ENCODE results near the gene TP73. TPM values are rescaled to one million over a fixed set of nuclear protein-coding genes. Genes with fewer than 3 reads are reported as not detected.

Gene TP73
- total and polyA plus RNA-seq, 4 experiments from 2014 or later: 0.15 to 0.17 TPM; not detected in 2

DNA sequence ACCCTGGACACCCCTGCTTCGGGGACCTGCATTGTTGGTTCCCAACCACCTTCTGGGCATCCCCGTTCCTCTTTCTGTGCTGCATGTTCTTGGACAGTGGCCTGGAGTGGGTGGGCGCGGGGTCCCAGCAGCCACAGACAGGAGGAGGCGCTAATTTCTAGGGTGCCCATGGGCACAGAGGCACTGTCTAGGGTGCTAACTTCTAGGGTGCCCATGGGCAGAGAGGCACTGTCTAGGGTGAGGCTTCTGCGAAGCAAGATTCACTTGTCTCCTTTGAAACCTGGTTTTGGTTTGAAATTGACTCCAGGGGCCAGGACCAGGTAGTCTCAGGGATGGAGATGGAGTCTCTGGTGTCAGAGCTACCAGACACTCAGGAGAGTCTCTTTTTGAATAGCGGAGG lies 40.2 kb upstream of the TP73 start:
- H3K4me3 ChIP-seq (ENCODE audit: low read length in 2 of 2): no peak overlapping the region
- no peaks in the 10 kb centered on the region for H3K36me3 Mint-ChIP-seq
- peaks cover 2 to 18% (median 5%) of the 10 kb centered on the region in 4 donors for H3K4me1 Mint-ChIP-seq
- intact Hi-C loops (cut with micrococcal nuclease): no loop called here
- ChIA-PET POLR2A (ENCODE audit: partially characterized antibody) (interaction anchor here (2.2 kb wide), 1 partner anchor 12 kb away, joined by 7 read pairs; no protein-coding TSS in a partner anchor), CTCF (ENCODE audit: partially characterized antibody) (no interaction called here)
- H3K4me3 Mint-ChIP-seq: peak overlapping the region; percentile 39 to 87 (median 77)
- H3K9me3 ChIP-seq (ENCODE audit: control insufficient read depth in 1 of 2, low read length in 2 of 2): no peaks in the 10 kb centered on the region
- peaks cover 5% of the 10 kb centered on the region for H3K27me3 ChIP-seq (ENCODE audit: insufficient read depth, low read length)
- DNase-seq: no peak
- no peak overlapping the region for H3K27ac ChIP-seq (ENCODE audit: low read depth, low read length)
- H3K36me3 ChIP-seq (ENCODE audit: insufficient read depth, low read length): no peaks in the 10 kb centered on the region
- peaks cover 0 to 1% (median 0%) of the 10 kb centered on the region in 8 donors for H3K9me3 Mint-ChIP-seq
- peaks cover 15% of the 10 kb centered on the region for H3K4me1 ChIP-seq (ENCODE audit: insufficient read depth, low read length)
- H3K27me3 Mint-ChIP-seq: peaks cover 8 to 13% of the 10 kb centered on the region in 2 donors
- H3K27ac Mint-ChIP-seq: no peak overlapping the region

GRCh38 chr1:3614755-3615742 lies 37.3 kb upstream of the TP73 start:
- Mint-ChIP-seq H3K9me3 (peaks cover 0 to 1% (median 0%) of the 10 kb centered on the region in 8 donors), H3K4me1 (peaks cover 5 to 20% (median 12%) of the 10 kb centered on the region in 4 donors), H3K36me3 (no peaks in the 10 kb centered on the region), H3K27me3 (peaks cover 3 to 10% of the 10 kb centered on the region in 2 donors), H3K4me3 (no peak overlapping the region), H3K27ac (no peak overlapping the region)
- H3K4me3 ChIP-seq (ENCODE audit: low read length in 2 of 2): no peak overlapping the region
- CTCF ChIA-PET (ENCODE audit: partially characterized antibody): interaction anchor here (0.7 to 2.2 kb wide), 11 partner anchors 13 to 127 kb away, joined by 3 to 9 read pairs (median 3); no protein-coding TSS in a partner anchor
- POLR2A ChIA-PET (ENCODE audit: partially characterized antibody): no interaction called here
- DNase-seq: no peak
- peaks cover 17% of the 10 kb centered on the region for H3K4me1 ChIP-seq (ENCODE audit: insufficient read depth, low read length)
- no peaks in the 10 kb centered on the region for H3K36me3 ChIP-seq (ENCODE audit: insufficient read depth, low read length)
- H3K9me3 ChIP-seq (ENCODE audit: control insufficient read depth in 1 of 2, low read length in 2 of 2): no peaks in the 10 kb centered on the region
- no peak overlapping the region for H3K27ac ChIP-seq (ENCODE audit: low read depth, low read length)
- intact Hi-C loops (cut with micrococcal nuclease): loop anchor here (1.0 kb wide), 1 partner anchor 124 kb away; no protein-coding TSS in a partner anchor
- no peaks in the 10 kb centered on the region for H3K27me3 ChIP-seq (ENCODE audit: insufficient read depth, low read length)

DNA sequence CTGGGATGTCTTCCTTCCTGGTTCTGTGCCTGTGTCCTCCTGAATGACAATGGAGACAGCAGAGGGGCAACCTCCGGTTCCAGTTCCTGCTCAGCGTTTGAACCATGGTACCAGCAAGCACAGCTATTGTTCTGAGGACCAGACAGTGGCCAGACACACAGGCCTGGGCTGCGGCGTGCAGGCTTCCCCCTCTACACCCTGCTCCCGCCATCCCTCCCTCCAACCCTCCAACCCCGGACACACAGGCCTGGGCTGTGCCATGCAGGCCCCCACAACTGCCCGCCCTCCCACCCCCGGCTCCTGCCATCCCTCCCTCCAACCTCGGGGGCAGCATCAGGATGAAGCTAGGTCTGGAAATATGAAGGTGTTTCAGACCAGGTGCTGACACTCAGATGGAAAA lies 35.5 kb upstream of the TP73 start:
- no peak overlapping the region for H3K4me3 ChIP-seq (ENCODE audit: low read length in 2 of 2)
- H3K36me3 Mint-ChIP-seq: no peaks in the 10 kb centered on the region
- no peaks in the 10 kb centered on the region for H3K9me3 Mint-ChIP-seq
- no peaks in the 10 kb centered on the region for H3K9me3 ChIP-seq (ENCODE audit: control insufficient read depth in 1 of 2, low read length in 2 of 2)
- H3K27me3 ChIP-seq (ENCODE audit: insufficient read depth, low read length): no peaks in the 10 kb centered on the region
- no peak overlapping the region for H3K27ac Mint-ChIP-seq
- intact Hi-C loops (cut with micrococcal nuclease): no loop called here
- H3K36me3 ChIP-seq (ENCODE audit: insufficient read depth, low read length): no peaks in the 10 kb centered on the region
- peaks cover 10% of the 10 kb centered on the region for H3K4me1 ChIP-seq (ENCODE audit: insufficient read depth, low read length)
- no peak overlapping the region for H3K4me3 Mint-ChIP-seq
- peaks cover 5 to 22% (median 14%) of the 10 kb centered on the region in 4 donors for H3K4me1 Mint-ChIP-seq
- ChIA-PET POLR2A (ENCODE audit: partially characterized antibody) (no interaction called here), CTCF (ENCODE audit: partially characterized antibody) (interaction anchor here (1.1 to 2.0 kb wide), 3 partner anchors 13 to 126 kb away, joined by 3 to 7 read pairs (median 5); no protein-coding TSS in a partner anchor)
- DNase-seq: no peak
- H3K27me3 Mint-ChIP-seq: peaks cover 0 to 6% of the 10 kb centered on the region in 2 donors
- H3K27ac ChIP-seq (ENCODE audit: low read depth, low read length): no peak overlapping the region

DNA sequence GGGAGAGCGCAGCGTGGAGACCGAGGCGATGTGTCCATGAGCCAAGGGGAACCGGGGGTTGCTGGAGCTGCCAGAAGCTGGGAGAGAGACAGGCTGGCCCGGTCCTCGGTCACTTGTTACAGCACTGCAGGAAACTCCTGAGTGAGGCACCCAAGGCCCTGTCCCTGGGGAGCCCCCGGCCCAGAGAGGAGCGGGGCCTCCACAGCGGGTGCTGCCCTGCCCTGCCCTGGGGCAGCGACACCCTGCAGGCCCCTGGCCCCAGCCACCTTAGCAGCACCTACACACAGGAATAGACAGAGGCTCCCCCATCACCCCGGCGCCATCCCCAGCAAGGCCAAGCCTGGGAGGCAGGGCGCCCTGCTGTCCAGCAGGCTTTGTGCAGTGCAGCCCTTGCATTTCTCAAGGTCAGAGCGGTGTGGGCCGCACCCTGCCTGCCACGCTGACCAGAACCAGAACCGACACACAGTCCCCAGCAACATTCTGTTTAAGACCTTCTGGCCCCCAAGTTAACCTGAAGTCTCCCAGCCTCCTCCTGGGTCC lies 34.4 kb upstream of the TP73 start:
- intact Hi-C loops (cut with micrococcal nuclease): loop anchor here (2.0 kb wide), 1 partner anchor 29 kb away; no protein-coding TSS in a partner anchor
- H3K27me3 Mint-ChIP-seq: peaks cover 0 to 6% of the 10 kb centered on the region in 2 donors
- H3K27ac ChIP-seq (ENCODE audit: low read depth, low read length): no peak overlapping the region
- no peaks in the 10 kb centered on the region for H3K9me3 ChIP-seq (ENCODE audit: control insufficient read depth in 1 of 2, low read length in 2 of 2)
- H3K4me3 Mint-ChIP-seq: no peak overlapping the region
- H3K36me3 ChIP-seq (ENCODE audit: insufficient read depth, low read length): no peaks in the 10 kb centered on the region
- H3K27me3 ChIP-seq (ENCODE audit: insufficient read depth, low read length): no peaks in the 10 kb centered on the region
- H3K4me1 ChIP-seq (ENCODE audit: insufficient read depth, low read length): peaks cover 15% of the 10 kb centered on the region
- H3K4me3 ChIP-seq (ENCODE audit: low read length in 2 of 2): no peak overlapping the region
- no peaks in the 10 kb centered on the region for H3K9me3 Mint-ChIP-seq
- no peak overlapping the region for H3K27ac Mint-ChIP-seq
- CTCF ChIA-PET (ENCODE audit: partially characterized antibody): interaction anchor here (1.1 to 2.5 kb wide), 5 partner anchors 21 to 129 kb away, joined by 3 to 16 read pairs (median 5); no protein-coding TSS in a partner anchor
- POLR2A ChIA-PET (ENCODE audit: partially characterized antibody): interaction anchor here (1.4 kb wide), 1 partner anchor 127 kb away, joined by 4 read pairs; no protein-coding TSS in a partner anchor
- no peak for DNase-seq
- H3K4me1 Mint-ChIP-seq: peaks cover 10 to 28% (median 22%) of the 10 kb centered on the region in 4 donors
- no peaks in the 10 kb centered on the region for H3K36me3 Mint-ChIP-seq

DNA sequence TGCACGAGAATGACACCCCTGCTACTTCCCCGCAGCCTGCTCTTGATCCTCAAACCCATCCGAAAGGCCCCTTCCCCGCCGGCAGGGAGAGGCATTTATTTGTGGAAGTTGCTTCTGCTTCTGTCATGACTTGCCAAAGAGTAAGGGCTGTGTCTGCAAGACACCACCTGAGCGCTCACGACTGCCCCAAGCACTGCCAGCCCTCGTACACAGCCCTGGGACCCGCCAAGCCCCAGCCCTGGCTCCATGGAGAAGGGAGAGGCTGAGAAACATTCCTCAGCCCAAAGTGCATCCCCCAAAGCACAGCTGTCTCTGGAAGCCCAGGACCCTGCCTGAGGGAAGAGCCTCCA lies 33.8 kb upstream of the TP73 start:
- no peak overlapping the region for H3K4me3 ChIP-seq (ENCODE audit: low read length in 2 of 2)
- H3K27ac Mint-ChIP-seq: peak overlapping the region in 1 of 7 donors; percentile 53
- DNase-seq: no peak
- no peaks in the 10 kb centered on the region for H3K9me3 ChIP-seq (ENCODE audit: control insufficient read depth in 1 of 2, low read length in 2 of 2)
- ChIA-PET POLR2A (ENCODE audit: partially characterized antibody) (interaction anchor here (0.9 to 3.7 kb wide), 6 partner anchors 88 to 166 kb away, joined by 3 to 13 read pairs (median 4); no protein-coding TSS in a partner anchor), CTCF (ENCODE audit: partially characterized antibody) (interaction anchor here (0.7 to 6.1 kb wide), 19 partner anchors 11 to 166 kb away, joined by 3 to 60 read pairs (median 4); no protein-coding TSS in a partner anchor)
- no peaks in the 10 kb centered on the region for H3K27me3 ChIP-seq (ENCODE audit: insufficient read depth, low read length)
- no peaks in the 10 kb centered on the region for H3K36me3 ChIP-seq (ENCODE audit: insufficient read depth, low read length)
- H3K9me3 Mint-ChIP-seq: no peaks in the 10 kb centered on the region
- H3K4me1 ChIP-seq (ENCODE audit: insufficient read depth, low read length): peaks cover 21% of the 10 kb centered on the region
- H3K27me3 Mint-ChIP-seq: peaks cover 0 to 6% of the 10 kb centered on the region in 2 donors
- intact Hi-C loops (cut with micrococcal nuclease): loop anchor here (2.0 kb wide), 1 partner anchor 30 kb away; no protein-coding TSS in a partner anchor
- H3K27ac ChIP-seq (ENCODE audit: low read depth, low read length): no peak overlapping the region
- no peak overlapping the region for H3K4me3 Mint-ChIP-seq
- peaks cover 15 to 35% (median 28%) of the 10 kb centered on the region in 4 donors for H3K4me1 Mint-ChIP-seq
- peaks cover 0 to under 1% of the 10 kb centered on the region in 2 donors for H3K36me3 Mint-ChIP-seq

DNA sequence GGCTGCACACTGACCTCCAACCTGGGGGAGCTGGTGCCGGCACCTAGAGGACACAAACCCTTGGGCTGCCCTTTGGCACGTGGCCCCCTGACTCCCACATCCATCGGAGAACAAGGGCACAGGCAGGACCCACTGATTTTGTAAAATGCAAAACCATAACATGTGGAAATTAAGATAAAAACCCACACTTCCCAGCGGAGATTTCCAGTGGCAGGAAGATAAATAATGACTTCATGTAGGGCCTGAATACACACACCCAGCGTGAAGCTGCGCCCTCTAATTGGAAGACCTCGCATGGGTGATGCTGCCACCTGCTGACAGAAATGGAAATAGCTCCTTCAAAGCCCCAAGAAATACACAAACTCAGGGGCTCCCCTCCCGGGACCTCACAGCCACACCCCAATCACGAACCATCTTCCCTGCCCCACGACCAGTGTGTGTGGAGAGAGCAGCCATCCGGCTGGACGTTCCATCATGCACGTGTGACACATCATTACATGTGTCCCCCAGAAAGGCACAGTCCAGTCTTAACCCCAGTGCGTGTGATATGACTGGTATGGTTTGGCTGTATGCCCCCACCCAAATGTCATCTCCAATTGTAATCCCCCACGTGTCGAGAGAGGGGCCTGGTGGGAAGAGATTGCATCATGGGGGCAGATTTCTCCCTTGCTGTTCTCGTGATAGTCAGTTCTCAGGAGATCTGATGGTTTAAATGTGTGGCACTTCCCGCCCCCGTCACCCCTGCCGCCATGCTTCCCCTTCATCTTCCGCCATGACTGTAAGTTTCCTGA lies 33.2 kb upstream of the TP73 start:
- H3K27ac Mint-ChIP-seq: peak overlapping the region in 2 of 7 donors; percentile 53 to 60
- POLR2A ChIA-PET (ENCODE audit: partially characterized antibody): interaction anchor here (0.6 to 3.7 kb wide), 7 partner anchors 89 to 166 kb away, joined by 3 to 13 read pairs (median 4); no protein-coding TSS in a partner anchor
- no peaks in the 10 kb centered on the region for H3K9me3 Mint-ChIP-seq
- DNase-seq: peak; percentile 74 to 81 (median 78)
- Histone ChIP-seq H3K9me3 (ENCODE audit: control insufficient read depth in 1 of 2, low read length in 2 of 2) (no peaks in the 10 kb centered on the region), H3K27me3 (ENCODE audit: insufficient read depth, low read length) (no peaks in the 10 kb centered on the region), H3K36me3 (ENCODE audit: insufficient read depth, low read length) (no peaks in the 10 kb centered on the region), H3K4me3 (ENCODE audit: low read length in 2 of 2) (no peak overlapping the region), H3K27ac (ENCODE audit: low read depth, low read length) (no peak overlapping the region), H3K4me1 (ENCODE audit: insufficient read depth, low read length) (peaks cover 27% of the 10 kb centered on the region)
- H3K36me3 Mint-ChIP-seq: peaks cover 0 to 2% of the 10 kb centered on the region in 2 donors
- peaks cover 20 to 40% (median 34%) of the 10 kb centered on the region in 4 donors for H3K4me1 Mint-ChIP-seq
- H3K4me3 Mint-ChIP-seq: no peak overlapping the region
- H3K27me3 Mint-ChIP-seq: peaks cover 0 to 1% of the 10 kb centered on the region in 2 donors
- intact Hi-C loops (cut with micrococcal nuclease): loop anchor here (1.0 to 2.0 kb wide), 5 partner anchors 30 to 166 kb away; no protein-coding TSS in a partner anchor
- CTCF ChIA-PET (ENCODE audit: partially characterized antibody): interaction anchor here (0.7 to 6.1 kb wide), 19 partner anchors 11 to 166 kb away, joined by 3 to 60 read pairs (median 4); no protein-coding TSS in a partner anchor

Measured in CD4-positive, alpha-beta memory T cell (primary cell).